Measurements from ENCODE around the gene TGFBR1. TPM values are rescaled to one million over a fixed set of nuclear protein-coding genes. Genes with fewer than 3 reads are reported as not detected.
A peak's percentile ranks its signal among the peaks of the same experiment; 100 is the strongest.

Gene TGFBR1
- polyA plus RNA-seq, 1 donor from 2014 or later, result 78.0 TPM

DNA sequence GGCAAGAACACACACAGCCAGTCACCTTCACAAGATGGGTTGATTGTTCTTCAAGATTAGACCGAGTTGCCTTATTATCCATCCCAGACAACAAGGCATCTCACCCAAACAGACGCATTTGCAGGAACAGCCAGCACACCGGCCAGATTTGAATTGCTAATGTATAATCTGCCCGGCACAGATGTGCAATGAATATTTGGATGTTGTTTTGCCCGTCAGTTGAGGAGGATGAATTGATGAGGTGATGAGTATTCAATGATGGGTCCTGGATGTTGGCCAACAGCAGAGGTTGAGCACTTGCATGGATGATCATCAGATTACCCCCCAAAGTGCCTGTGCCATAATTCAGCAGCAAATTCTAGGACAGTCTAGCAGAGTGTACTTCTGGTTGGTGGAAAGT lies 96.7 kb downstream of the TGFBR1 start:
- Histone ChIP-seq H3K27ac (ENCODE audit: low read length) (peak overlapping the region; percentile 13), H3K9me3 (ENCODE audit: low read length) (no peaks in the 10 kb centered on the region)

More for the DNA sequence above, 96.7 kb downstream of the TGFBR1 start:
- no peaks in the 10 kb centered on the region for H3K9me2 ChIP-seq (ENCODE audit: insufficient read depth, low read length)
- no peaks in the 10 kb centered on the region for H3K27me3 ChIP-seq (ENCODE audit: insufficient read depth, low read depth, low read length)
- H3K4me3 ChIP-seq (ENCODE audit: low read length), result no peak overlapping the region
- H3K79me2 ChIP-seq (replicated peaks; ENCODE audit: insufficient read depth, low read length), result no peaks in the 10 kb centered on the region
- H3K9ac ChIP-seq (ENCODE audit: low read length), result no peak overlapping the region
- TF ChIP-seq POLR2AphosphoS5 (IDR thresholded peaks at IDR 0.05) (no peak), MXI1 (conservative IDR thresholded peaks at IDR 0.05; ENCODE audit: poor library complexity, severe bottlenecking) (no peak), RAD21 (conservative IDR thresholded peaks at IDR 0.05) (no peak), EP300 (conservative IDR thresholded peaks at IDR 0.05; ENCODE audit: poor library complexity, severe bottlenecking) (no peak), SMC3 (conservative IDR thresholded peaks at IDR 0.05; ENCODE audit: poor library complexity) (no peak), EZH2 (IDR thresholded peaks at IDR 0.05; ENCODE audit: borderline replicate concordance, insufficient read depth, low read length, poor library complexity, severe bottlenecking) (no peak)
- no peaks in the 10 kb centered on the region for H3K36me3 ChIP-seq (ENCODE audit: insufficient read depth, low read length)
- H3K4me2 ChIP-seq (ENCODE audit: low read length), result no peak overlapping the region
- no peaks in the 10 kb centered on the region for H4K20me1 ChIP-seq (ENCODE audit: insufficient read depth)
- no peaks in the 10 kb centered on the region for H3F3A ChIP-seq (ENCODE audit: insufficient read depth, low read length, poor library complexity, severe bottlenecking)
- H2AFZ ChIP-seq (ENCODE audit: low read depth, low read length), result no peak overlapping the region

Small RNA genes lying within 50 kb of the gene (small RNA-seq; reads per million reads assigned to genes)
- gene RN7SL794P (0 reads per million in 3 experiments), gene RNA5SP290 (0 reads per million in 3 experiments)

Other genes with a start within 250 kb of the TGFBR1 start
- gene COL15A1, start 161.2 kb upstream of the TGFBR1 start, polyA plus RNA-seq, result 2.8 and 3.4 TPM in 2 replicates
- 15.8 and 17.3 TPM in 2 replicates for gene ALG2, start 116.8 kb downstream of the TGFBR1 start, polyA plus RNA-seq
- 165 and 203 TPM in 2 replicates for gene SEC61B, start 117.2 kb downstream of the TGFBR1 start, polyA plus RNA-seq

Data from neural cell (in vitro differentiated cells).